ENCODE data around the gene C12orf75. TPM values are rescaled to one million over a fixed set of nuclear protein-coding genes. Genes with fewer than 3 reads are reported as not detected.
A peak's percentile ranks its signal among the peaks of the same experiment; 100 is the strongest.

C12orf75 gene
- total and polyA plus RNA-seq, 2 donors (not counting 1 experiment from before 2014, with no cell fraction given) = 133 to 298 TPM

- Histone ChIP-seq H3K4me2 (ENCODE audit: extremely low read depth, insufficient read depth, low read length) (no peak overlapping the region), H3K36me3 (ENCODE audit: control insufficient read depth, insufficient read depth, low read length) (peaks cover 2% of the 10 kb centered on the region), H3K4me1 (ENCODE audit: control insufficient read depth, extremely low read depth, insufficient read depth, low read length) (peaks cover 3% of the 10 kb centered on the region), H2AFZ (ENCODE audit: low read length) (no peak overlapping the region), H3K27me3 (ENCODE audit: control insufficient read depth, insufficient read depth, low read length) (no peaks in the 10 kb centered on the region), H3K9me3 (ENCODE audit: control insufficient read depth, insufficient read depth, low read depth, low read length) (no peaks in the 10 kb centered on the region), H3K27ac (ENCODE audit: insufficient read depth, low read length) (no peak overlapping the region), H4K20me1 (ENCODE audit: control insufficient read depth, extremely low read depth, insufficient read depth, low read length) (no peaks in the 10 kb centered on the region), H3K9ac (ENCODE audit: insufficient read depth, low read length) (no peak overlapping the region), H3K79me2 (ENCODE audit: control insufficient read depth, insufficient read depth, low read length) (peaks cover 73% of the 10 kb centered on the region), H3K4me3 (replicated peaks in 1 of 4; ENCODE audit: control extremely low read depth in 1 of 4, insufficient read depth in 1 of 4, low read depth in 3 of 4, low read length in 4 of 4) (no peak overlapping the region)
- TF ChIP-seq EZH2 (IDR thresholded peaks at IDR 0.05; ENCODE audit: low read length, missing control alignments) (no peak), CTCF (conservative IDR thresholded peaks at IDR 0.05 in 1 of 2, IDR thresholded peaks at IDR 0.05 in 1 of 2; ENCODE audit: low read depth in 1 of 2, low read length in 2 of 2) (no peak)
- DNase-seq (ENCODE audit: low read depth in 2 of 2) = peak in 1 of 2 donors; percentile 78
Measured at GRCh38 chr12:105357162-105357691, 26.7 kb downstream of the C12orf75 start.

- Histone ChIP-seq H3K4me2 (ENCODE audit: extremely low read depth, insufficient read depth, low read length) (no peak overlapping the region), H3K27me3 (ENCODE audit: control insufficient read depth, insufficient read depth, low read length) (no peaks in the 10 kb centered on the region), H3K4me1 (ENCODE audit: control insufficient read depth, extremely low read depth, insufficient read depth, low read length) (peaks cover 3% of the 10 kb centered on the region), H3K36me3 (ENCODE audit: control insufficient read depth, insufficient read depth, low read length) (peaks cover 2% of the 10 kb centered on the region), H4K20me1 (ENCODE audit: control insufficient read depth, extremely low read depth, insufficient read depth, low read length) (no peaks in the 10 kb centered on the region), H3K9ac (ENCODE audit: insufficient read depth, low read length) (no peak overlapping the region), H3K4me3 (replicated peaks in 1 of 4; ENCODE audit: control extremely low read depth in 1 of 4, insufficient read depth in 1 of 4, low read depth in 3 of 4, low read length in 4 of 4) (no peak overlapping the region), H2AFZ (ENCODE audit: low read length) (no peak overlapping the region), H3K9me3 (ENCODE audit: control insufficient read depth, insufficient read depth, low read depth, low read length) (no peaks in the 10 kb centered on the region), H3K79me2 (ENCODE audit: control insufficient read depth, insufficient read depth, low read length) (peaks cover 67% of the 10 kb centered on the region), H3K27ac (ENCODE audit: insufficient read depth, low read length) (no peak overlapping the region)
- DNase-seq (ENCODE audit: low read depth in 2 of 2) = no peak
- TF ChIP-seq CTCF (conservative IDR thresholded peaks at IDR 0.05 in 1 of 2, IDR thresholded peaks at IDR 0.05 in 1 of 2; ENCODE audit: low read depth in 1 of 2, low read length in 2 of 2) = no peak
- no peak for TF ChIP-seq EZH2 (IDR thresholded peaks at IDR 0.05; ENCODE audit: low read length, missing control alignments)
Measured at GRCh38 chr12:105358789-105359188, 28.3 kb downstream of the C12orf75 start.

GRCh38 chr12:105359856-105360255 lies 29.4 kb downstream of the C12orf75 start:
- TF ChIP-seq EZH2 (IDR thresholded peaks at IDR 0.05; ENCODE audit: low read length, missing control alignments) (no peak), CTCF (conservative IDR thresholded peaks at IDR 0.05 in 1 of 2, IDR thresholded peaks at IDR 0.05 in 1 of 2; ENCODE audit: low read depth in 1 of 2, low read length in 2 of 2) (no peak)
- no peak overlapping the region for H3K4me2 ChIP-seq (ENCODE audit: extremely low read depth, insufficient read depth, low read length)
- no peak overlapping the region for H2AFZ ChIP-seq (ENCODE audit: low read length)
- no peaks in the 10 kb centered on the region for H4K20me1 ChIP-seq (ENCODE audit: control insufficient read depth, extremely low read depth, insufficient read depth, low read length)
- no peak overlapping the region for H3K4me3 ChIP-seq (replicated peaks in 1 of 4; ENCODE audit: control extremely low read depth in 1 of 4, insufficient read depth in 1 of 4, low read depth in 3 of 4, low read length in 4 of 4)
- DNase-seq (ENCODE audit: low read depth in 2 of 2) = no peak
- peaks cover 2% of the 10 kb centered on the region for H3K36me3 ChIP-seq (ENCODE audit: control insufficient read depth, insufficient read depth, low read length)
- H3K79me2 ChIP-seq (ENCODE audit: control insufficient read depth, insufficient read depth, low read length) = peaks cover 62% of the 10 kb centered on the region
- no peaks in the 10 kb centered on the region for H3K27me3 ChIP-seq (ENCODE audit: control insufficient read depth, insufficient read depth, low read length)
- H3K9ac ChIP-seq (ENCODE audit: insufficient read depth, low read length) = no peak overlapping the region
- H3K27ac ChIP-seq (ENCODE audit: insufficient read depth, low read length) = no peak overlapping the region
- no peaks in the 10 kb centered on the region for H3K9me3 ChIP-seq (ENCODE audit: control insufficient read depth, insufficient read depth, low read depth, low read length)
- peaks cover 3% of the 10 kb centered on the region for H3K4me1 ChIP-seq (ENCODE audit: control insufficient read depth, extremely low read depth, insufficient read depth, low read length)
